Stimulated activated CD8-positive, alpha-beta memory T cell treated with anti-CD3 and anti-CD28 coated beads, Interleukin-4, amount 100 ng/mL, for 4 hours (primary cell): ENCODE results near the gene ZNF638.

Experiments
- DNase-seq, 2 donors: peaks; one replicate each; pipeline ENCODE4 v3.0.0-alpha.2; 2020; ENCODE audit warnings: low read depth in 2 of 2, low spot score in 1 of 2

The ZNF638 gene

GRCh38 chr2:71336384-71336783 lies 4.8 kb downstream of the ZNF638 start:
- DNase-seq: no peak

- DNase-seq: no peak
Observed at GRCh38 chr2:71336802-71337201, 5.2 kb downstream of the ZNF638 start.

- DNase-seq: no peak
Observed at GRCh38 chr2:71337776-71338175, 6.2 kb downstream of the ZNF638 start.

- no peak for DNase-seq
Observed at GRCh38 chr2:71339685-71340084, 8.1 kb downstream of the ZNF638 start.

- DNase-seq: no peak
Observed at GRCh38 chr2:71340176-71340575, 8.6 kb downstream of the ZNF638 start.

- DNase-seq: no peak
Observed at GRCh38 chr2:71341645-71342044, 10.1 kb downstream of the ZNF638 start.

- no peak for DNase-seq
Observed at GRCh38 chr2:71346065-71346464, 14.5 kb downstream of the ZNF638 start.

- DNase-seq: no peak
Observed at GRCh38 chr2:71347517-71347916, 15.9 kb downstream of the ZNF638 start.

GRCh38 chr2:71348302-71348701 lies 16.7 kb downstream of the ZNF638 start:
- DNase-seq: no peak

GRCh38 chr2:71353248-71353647 lies 21.7 kb downstream of the ZNF638 start:
- DNase-seq: no peak

- no peak for DNase-seq
Observed at GRCh38 chr2:71358931-71359671, 27.5 kb downstream of the ZNF638 start.

- no peak for DNase-seq
Observed at GRCh38 chr2:71360434-71360975, 28.9 kb downstream of the ZNF638 start.

- DNase-seq: no peak
Observed at GRCh38 chr2:71361631-71362030, 30.0 kb downstream of the ZNF638 start.

- no peak for DNase-seq
Observed at GRCh38 chr2:71362447-71362846, 30.9 kb downstream of the ZNF638 start.

- DNase-seq: no peak
Observed at GRCh38 chr2:71370015-71370414, 38.4 kb downstream of the ZNF638 start.

GRCh38 chr2:71372042-71372441 lies 40.5 kb downstream of the ZNF638 start:
- DNase-seq: no peak

- DNase-seq: no peak
Observed at GRCh38 chr2:71379086-71379485, 47.5 kb downstream of the ZNF638 start.

GRCh38 chr2:71380665-71381064 lies 49.1 kb downstream of the ZNF638 start:
- no peak for DNase-seq

GRCh38 chr2:71385012-71385411 lies 53.4 kb downstream of the ZNF638 start:
- DNase-seq: no peak

GRCh38 chr2:71388214-71388613 lies 56.6 kb downstream of the ZNF638 start:
- no peak for DNase-seq

- DNase-seq: no peak
Observed at GRCh38 chr2:71389384-71390072, 57.9 kb downstream of the ZNF638 start.

- DNase-seq: no peak
Observed at GRCh38 chr2:71393216-71393615, 61.6 kb downstream of the ZNF638 start.
